Bronchial epithelial cell (primary cell): Measurements from ENCODE around the gene TFAP2B. TPM values are rescaled to one million over a fixed set of nuclear protein-coding genes. Genes with fewer than 3 reads are reported as not detected.
A peak's percentile ranks its signal among the peaks of the same experiment; 100 is the strongest.

Experiments
- DNase-seq: peaks from one replicate; pipeline ENCODE4 v3.0.0-alpha.2; 2010; ENCODE audit warnings: low read depth
- FAIRE-seq: peaks from 2 replicates; lab custom pipeline; 2011; peaks lifted over from hg19 to GRCh38; lab: Jason Lieb, UNC
- H3K27me3 ChIP-seq: 2 replicates; pipeline ENCODE4 v1.5.1; 2011; ENCODE audit warnings: low read length; ENCODE audit not compliant: control insufficient read depth, insufficient read depth
- H3K36me3 ChIP-seq: 2 replicates; pipeline ENCODE4 v1.5.1; 2011; ENCODE audit warnings: low read length; ENCODE audit not compliant: control insufficient read depth, insufficient read depth
- H3K4me3 ChIP-seq: 2 replicates; pipeline ENCODE4 v1.5.1; 2011; ENCODE audit warnings: mild to moderate bottlenecking, low read depth, low read length, control low read depth
- total RNA-seq: library from RNA; depleted of rRNA; stranded (reverse); fragments of >200 nt; gene quantifications from 2 replicates; pipeline ENCODE4 v1.2.1, GENCODE V29; 2014
- TF ChIP-seq, protein P1 (sequence below): IDR thresholded peaks from 2 replicates; pipeline ENCODE4 v1.5.1; 2011; ENCODE audit warnings: mild to moderate bottlenecking, moderate library complexity, low read length, control low read depth, inconsistent platforms; ENCODE audit not compliant: insufficient read depth, severe bottlenecking

The TFAP2B gene
- total RNA-seq: not detected in 2 replicates

DNA sequence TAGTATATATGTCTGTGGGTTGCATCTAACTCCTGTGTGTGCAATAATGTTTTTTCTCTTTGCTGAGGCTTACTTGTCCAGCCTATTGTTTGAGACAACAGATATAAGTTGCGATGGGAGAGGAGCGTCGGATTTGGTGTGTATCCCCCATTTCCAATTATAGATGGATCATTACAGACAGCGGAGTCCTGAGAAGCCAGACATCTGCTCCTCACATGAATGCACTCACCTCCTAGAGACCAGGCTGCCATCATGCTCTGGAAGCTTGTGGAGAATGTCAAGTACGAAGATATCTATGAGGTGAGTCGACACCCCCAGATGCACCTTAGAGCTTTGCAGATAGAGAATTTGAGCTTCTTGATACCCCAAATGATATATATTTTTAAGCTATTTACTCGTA lies at the start of gene TFAP2B:
TFAP2B (plus strand) TSS at position 199 of the 400 bp plus-strand sequence; CDS start at position 220, 21 bp downstream.
- TF ChIP-seq, protein P1, sequence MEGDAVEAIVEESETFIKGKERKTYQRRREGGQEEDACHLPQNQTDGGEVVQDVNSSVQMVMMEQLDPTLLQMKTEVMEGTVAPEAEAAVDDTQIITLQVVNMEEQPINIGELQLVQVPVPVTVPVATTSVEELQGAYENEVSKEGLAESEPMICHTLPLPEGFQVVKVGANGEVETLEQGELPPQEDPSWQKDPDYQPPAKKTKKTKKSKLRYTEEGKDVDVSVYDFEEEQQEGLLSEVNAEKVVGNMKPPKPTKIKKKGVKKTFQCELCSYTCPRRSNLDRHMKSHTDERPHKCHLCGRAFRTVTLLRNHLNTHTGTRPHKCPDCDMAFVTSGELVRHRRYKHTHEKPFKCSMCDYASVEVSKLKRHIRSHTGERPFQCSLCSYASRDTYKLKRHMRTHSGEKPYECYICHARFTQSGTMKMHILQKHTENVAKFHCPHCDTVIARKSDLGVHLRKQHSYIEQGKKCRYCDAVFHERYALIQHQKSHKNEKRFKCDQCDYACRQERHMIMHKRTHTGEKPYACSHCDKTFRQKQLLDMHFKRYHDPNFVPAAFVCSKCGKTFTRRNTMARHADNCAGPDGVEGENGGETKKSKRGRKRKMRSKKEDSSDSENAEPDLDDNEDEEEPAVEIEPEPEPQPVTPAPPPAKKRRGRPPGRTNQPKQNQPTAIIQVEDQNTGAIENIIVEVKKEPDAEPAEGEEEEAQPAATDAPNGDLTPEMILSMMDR: no peak
- H3K36me3 ChIP-seq: no peaks in the 10 kb centered on the region
- H3K27me3 ChIP-seq: peaks cover 48% of the 10 kb centered on the region
- FAIRE-seq (no peak), DNase-seq (no peak)
- no peak within 1 kb of the TSS for H3K4me3 ChIP-seq

DNA sequence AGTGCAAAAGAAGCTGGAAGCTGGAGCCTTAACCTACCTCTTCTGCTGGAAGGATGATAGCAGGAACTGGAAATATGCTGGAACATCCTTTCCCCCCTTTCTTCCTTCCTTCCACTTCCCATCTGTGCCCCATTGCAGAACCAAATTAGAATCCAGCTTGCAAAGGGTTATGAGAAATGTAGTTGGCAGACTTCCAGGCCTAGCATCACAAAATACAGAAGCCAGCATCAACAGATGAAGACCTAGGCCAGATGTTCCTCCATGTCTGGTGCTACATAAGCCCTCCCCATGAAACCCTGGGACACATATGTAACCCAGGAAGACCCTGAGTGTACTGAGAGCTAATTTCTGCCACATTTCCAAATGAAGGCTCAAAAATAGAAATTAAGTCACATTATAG lies 40.0 kb upstream of the TFAP2B start:
- no peaks in the 10 kb centered on the region for H3K27me3 ChIP-seq
- FAIRE-seq (no peak), DNase-seq (no peak)
- H3K4me3 ChIP-seq: no peak overlapping the region
- TF ChIP-seq, protein P1: no peak
- H3K36me3 ChIP-seq: no peaks in the 10 kb centered on the region

DNA sequence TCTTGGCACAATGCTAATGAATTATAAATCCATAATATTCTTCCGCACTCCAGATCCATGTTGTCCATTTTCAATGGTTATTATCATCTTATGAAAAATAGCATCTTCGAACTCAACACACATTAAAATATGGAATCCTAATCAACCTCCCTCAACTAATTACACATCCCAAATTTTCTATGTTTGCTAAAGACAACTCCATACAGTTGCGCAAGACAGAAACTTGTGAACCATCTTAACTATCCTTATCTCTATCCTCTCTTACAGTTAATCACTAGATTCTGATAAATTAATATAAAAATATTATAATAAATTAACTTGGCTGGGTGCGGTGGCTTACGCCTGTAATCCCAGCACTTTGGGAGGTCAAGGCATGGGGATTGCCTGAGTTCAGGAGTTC lies 38.3 kb upstream of the TFAP2B start:
- FAIRE-seq (no peak), DNase-seq (no peak)
- Histone ChIP-seq H3K36me3 (no peaks in the 10 kb centered on the region), H3K27me3 (no peaks in the 10 kb centered on the region), H3K4me3 (no peak overlapping the region)
- TF ChIP-seq, protein P1: no peak

DNA sequence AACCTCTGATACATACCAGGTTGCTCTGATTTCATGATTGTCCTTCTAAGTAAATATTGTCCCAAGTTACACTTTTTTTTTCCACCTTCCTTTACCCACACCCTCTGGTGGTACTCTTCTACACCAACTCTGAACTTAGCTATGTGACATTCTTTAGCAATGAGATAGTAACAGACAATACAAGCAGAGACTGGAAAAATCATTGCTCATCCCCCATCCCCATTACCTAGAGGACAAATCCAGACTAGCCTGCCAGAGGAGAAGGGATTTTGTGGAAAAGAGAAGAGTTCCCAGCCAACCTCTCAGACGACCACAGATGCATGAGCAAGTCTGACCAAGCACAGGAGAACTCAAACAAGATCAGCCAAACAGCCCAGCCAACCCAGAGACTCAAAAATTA lies 32.8 kb upstream of the TFAP2B start:
- no peak for FAIRE-seq
- DNase-seq: peak; percentile 98
- no peaks in the 10 kb centered on the region for H3K36me3 ChIP-seq
- H3K4me3 ChIP-seq: no peak overlapping the region
- TF ChIP-seq, protein P1: no peak
- H3K27me3 ChIP-seq: no peaks in the 10 kb centered on the region

DNA sequence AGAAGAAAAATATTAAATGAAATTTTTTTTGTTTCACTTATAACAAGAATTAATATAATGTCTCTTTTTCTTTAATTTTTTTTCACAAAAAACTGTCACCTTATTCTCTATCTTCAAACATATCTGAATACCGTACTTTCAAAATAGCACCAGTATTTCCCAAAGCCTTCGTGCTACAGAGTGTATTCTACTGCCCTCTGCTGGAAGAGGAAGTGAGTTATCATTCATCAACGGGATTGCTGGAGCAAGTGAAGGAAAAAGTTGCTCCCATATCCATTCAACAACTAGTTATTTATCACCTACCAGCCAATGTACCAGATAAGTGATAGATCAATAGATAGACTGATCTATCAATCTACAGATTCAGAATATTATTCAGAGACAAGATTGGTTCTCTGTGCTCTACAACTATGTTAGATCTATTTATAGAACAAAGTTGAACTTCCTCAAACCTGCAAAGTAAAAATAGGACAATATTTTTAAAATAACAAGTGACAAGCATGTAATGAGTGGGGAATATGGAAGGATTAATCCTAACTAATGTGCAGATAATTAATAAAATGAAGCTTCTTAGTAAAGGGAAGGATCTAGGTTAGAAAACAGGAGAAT lies 26.7 kb upstream of the TFAP2B start:
- H3K27me3 ChIP-seq: no peaks in the 10 kb centered on the region
- H3K36me3 ChIP-seq: no peaks in the 10 kb centered on the region
- H3K4me3 ChIP-seq: no peak overlapping the region
- TF ChIP-seq, protein P1: peak; percentile 61
- DNase-seq (peak; percentile 62), FAIRE-seq (no peak)

DNA sequence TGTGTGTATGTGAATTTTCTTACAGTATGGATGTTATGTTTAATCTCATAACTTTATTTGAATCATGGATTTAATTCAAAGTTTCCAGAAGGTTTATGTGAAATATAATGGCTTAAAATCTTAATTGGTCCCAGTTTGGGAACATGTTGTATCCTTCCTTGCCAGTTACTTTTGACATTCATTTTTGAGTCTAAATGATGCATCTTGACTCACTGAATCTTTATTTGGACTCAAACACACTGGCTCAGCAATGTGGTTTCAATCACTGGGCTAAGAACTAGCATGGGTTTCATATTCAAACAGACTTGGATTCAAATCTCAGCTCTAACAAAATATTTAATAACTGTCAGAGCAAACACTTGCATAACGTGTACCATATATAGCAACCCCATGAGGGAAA lies 25.9 kb upstream of the TFAP2B start:
- no peak overlapping the region for H3K4me3 ChIP-seq
- H3K36me3 ChIP-seq: no peaks in the 10 kb centered on the region
- H3K27me3 ChIP-seq: no peaks in the 10 kb centered on the region
- FAIRE-seq: no peak
- no peak for DNase-seq
- TF ChIP-seq, protein P1: no peak
